Measurements from ENCODE around the gene MACROH2A1.

DNA sequence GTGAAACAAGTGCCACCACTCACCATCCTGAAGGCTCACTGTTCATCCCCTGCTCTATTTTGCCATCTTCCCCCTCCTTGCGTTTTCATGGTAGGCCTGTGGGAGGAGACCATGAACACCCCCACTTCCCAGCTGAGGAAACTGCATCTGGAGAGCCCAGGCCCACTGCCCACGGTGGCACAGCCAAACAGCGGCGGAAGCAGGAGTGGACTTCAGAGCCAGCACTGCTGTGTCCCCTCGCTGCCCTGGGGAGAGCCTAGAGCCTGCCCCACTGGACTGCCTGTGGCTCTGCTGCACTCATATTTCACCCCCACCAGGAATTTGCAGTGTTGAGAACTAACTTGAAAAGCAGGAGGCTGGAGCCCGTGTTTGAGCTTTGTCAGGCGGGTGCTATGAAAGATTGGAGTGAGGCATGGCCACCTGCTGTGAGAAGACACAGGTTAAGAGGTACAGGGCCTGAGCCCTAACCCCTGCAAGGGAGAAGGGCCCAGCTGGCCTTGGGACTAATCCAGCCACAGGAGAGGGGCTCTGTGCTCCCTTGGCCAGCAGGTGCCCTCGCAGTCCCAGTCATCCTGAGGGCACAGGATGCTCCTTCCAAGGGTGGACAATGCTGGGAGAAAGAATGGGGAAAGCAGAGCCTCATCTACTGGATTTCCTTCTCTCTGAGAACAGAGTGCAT is 79.0 kb downstream of the MACROH2A1 start:
- TF ChIP-seq, protein P1, sequence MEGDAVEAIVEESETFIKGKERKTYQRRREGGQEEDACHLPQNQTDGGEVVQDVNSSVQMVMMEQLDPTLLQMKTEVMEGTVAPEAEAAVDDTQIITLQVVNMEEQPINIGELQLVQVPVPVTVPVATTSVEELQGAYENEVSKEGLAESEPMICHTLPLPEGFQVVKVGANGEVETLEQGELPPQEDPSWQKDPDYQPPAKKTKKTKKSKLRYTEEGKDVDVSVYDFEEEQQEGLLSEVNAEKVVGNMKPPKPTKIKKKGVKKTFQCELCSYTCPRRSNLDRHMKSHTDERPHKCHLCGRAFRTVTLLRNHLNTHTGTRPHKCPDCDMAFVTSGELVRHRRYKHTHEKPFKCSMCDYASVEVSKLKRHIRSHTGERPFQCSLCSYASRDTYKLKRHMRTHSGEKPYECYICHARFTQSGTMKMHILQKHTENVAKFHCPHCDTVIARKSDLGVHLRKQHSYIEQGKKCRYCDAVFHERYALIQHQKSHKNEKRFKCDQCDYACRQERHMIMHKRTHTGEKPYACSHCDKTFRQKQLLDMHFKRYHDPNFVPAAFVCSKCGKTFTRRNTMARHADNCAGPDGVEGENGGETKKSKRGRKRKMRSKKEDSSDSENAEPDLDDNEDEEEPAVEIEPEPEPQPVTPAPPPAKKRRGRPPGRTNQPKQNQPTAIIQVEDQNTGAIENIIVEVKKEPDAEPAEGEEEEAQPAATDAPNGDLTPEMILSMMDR (conservative IDR thresholded peaks at IDR 0.05; ENCODE audit: low read depth in 2 of 2) = peak; percentile 42 to 78
- TF ChIP-seq POLR2AphosphoS5 (IDR thresholded peaks at IDR 0.05; ENCODE audit: low read depth) (no peak), EZH2 (IDR thresholded peaks at IDR 0.05; ENCODE audit: low read depth, unreplicated experiment) (no peak), EZH2phosphoT487 (IDR thresholded peaks at IDR 0.05; ENCODE audit: unreplicated experiment) (no peak), JUNB (IDR thresholded peaks at IDR 0.05; ENCODE audit: unreplicated experiment) (no peak), CREB1 (CRISPR knock-in tag; IDR thresholded peaks at IDR 0.05; ENCODE audit: low read depth) (no peak)
- TF ChIP-seq, protein P2, sequence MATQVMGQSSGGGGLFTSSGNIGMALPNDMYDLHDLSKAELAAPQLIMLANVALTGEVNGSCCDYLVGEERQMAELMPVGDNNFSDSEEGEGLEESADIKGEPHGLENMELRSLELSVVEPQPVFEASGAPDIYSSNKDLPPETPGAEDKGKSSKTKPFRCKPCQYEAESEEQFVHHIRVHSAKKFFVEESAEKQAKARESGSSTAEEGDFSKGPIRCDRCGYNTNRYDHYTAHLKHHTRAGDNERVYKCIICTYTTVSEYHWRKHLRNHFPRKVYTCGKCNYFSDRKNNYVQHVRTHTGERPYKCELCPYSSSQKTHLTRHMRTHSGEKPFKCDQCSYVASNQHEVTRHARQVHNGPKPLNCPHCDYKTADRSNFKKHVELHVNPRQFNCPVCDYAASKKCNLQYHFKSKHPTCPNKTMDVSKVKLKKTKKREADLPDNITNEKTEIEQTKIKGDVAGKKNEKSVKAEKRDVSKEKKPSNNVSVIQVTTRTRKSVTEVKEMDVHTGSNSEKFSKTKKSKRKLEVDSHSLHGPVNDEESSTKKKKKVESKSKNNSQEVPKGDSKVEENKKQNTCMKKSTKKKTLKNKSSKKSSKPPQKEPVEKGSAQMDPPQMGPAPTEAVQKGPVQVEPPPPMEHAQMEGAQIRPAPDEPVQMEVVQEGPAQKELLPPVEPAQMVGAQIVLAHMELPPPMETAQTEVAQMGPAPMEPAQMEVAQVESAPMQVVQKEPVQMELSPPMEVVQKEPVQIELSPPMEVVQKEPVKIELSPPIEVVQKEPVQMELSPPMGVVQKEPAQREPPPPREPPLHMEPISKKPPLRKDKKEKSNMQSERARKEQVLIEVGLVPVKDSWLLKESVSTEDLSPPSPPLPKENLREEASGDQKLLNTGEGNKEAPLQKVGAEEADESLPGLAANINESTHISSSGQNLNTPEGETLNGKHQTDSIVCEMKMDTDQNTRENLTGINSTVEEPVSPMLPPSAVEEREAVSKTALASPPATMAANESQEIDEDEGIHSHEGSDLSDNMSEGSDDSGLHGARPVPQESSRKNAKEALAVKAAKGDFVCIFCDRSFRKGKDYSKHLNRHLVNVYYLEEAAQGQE (IDR thresholded peaks at IDR 0.05; ENCODE audit: unreplicated experiment) = no peak
- TF ChIP-seq, protein P3, sequence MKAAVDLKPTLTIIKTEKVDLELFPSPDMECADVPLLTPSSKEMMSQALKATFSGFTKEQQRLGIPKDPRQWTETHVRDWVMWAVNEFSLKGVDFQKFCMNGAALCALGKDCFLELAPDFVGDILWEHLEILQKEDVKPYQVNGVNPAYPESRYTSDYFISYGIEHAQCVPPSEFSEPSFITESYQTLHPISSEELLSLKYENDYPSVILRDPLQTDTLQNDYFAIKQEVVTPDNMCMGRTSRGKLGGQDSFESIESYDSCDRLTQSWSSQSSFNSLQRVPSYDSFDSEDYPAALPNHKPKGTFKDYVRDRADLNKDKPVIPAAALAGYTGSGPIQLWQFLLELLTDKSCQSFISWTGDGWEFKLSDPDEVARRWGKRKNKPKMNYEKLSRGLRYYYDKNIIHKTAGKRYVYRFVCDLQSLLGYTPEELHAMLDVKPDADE (IDR thresholded peaks at IDR 0.05) = no peak
- TF ChIP-seq, protein P4, sequence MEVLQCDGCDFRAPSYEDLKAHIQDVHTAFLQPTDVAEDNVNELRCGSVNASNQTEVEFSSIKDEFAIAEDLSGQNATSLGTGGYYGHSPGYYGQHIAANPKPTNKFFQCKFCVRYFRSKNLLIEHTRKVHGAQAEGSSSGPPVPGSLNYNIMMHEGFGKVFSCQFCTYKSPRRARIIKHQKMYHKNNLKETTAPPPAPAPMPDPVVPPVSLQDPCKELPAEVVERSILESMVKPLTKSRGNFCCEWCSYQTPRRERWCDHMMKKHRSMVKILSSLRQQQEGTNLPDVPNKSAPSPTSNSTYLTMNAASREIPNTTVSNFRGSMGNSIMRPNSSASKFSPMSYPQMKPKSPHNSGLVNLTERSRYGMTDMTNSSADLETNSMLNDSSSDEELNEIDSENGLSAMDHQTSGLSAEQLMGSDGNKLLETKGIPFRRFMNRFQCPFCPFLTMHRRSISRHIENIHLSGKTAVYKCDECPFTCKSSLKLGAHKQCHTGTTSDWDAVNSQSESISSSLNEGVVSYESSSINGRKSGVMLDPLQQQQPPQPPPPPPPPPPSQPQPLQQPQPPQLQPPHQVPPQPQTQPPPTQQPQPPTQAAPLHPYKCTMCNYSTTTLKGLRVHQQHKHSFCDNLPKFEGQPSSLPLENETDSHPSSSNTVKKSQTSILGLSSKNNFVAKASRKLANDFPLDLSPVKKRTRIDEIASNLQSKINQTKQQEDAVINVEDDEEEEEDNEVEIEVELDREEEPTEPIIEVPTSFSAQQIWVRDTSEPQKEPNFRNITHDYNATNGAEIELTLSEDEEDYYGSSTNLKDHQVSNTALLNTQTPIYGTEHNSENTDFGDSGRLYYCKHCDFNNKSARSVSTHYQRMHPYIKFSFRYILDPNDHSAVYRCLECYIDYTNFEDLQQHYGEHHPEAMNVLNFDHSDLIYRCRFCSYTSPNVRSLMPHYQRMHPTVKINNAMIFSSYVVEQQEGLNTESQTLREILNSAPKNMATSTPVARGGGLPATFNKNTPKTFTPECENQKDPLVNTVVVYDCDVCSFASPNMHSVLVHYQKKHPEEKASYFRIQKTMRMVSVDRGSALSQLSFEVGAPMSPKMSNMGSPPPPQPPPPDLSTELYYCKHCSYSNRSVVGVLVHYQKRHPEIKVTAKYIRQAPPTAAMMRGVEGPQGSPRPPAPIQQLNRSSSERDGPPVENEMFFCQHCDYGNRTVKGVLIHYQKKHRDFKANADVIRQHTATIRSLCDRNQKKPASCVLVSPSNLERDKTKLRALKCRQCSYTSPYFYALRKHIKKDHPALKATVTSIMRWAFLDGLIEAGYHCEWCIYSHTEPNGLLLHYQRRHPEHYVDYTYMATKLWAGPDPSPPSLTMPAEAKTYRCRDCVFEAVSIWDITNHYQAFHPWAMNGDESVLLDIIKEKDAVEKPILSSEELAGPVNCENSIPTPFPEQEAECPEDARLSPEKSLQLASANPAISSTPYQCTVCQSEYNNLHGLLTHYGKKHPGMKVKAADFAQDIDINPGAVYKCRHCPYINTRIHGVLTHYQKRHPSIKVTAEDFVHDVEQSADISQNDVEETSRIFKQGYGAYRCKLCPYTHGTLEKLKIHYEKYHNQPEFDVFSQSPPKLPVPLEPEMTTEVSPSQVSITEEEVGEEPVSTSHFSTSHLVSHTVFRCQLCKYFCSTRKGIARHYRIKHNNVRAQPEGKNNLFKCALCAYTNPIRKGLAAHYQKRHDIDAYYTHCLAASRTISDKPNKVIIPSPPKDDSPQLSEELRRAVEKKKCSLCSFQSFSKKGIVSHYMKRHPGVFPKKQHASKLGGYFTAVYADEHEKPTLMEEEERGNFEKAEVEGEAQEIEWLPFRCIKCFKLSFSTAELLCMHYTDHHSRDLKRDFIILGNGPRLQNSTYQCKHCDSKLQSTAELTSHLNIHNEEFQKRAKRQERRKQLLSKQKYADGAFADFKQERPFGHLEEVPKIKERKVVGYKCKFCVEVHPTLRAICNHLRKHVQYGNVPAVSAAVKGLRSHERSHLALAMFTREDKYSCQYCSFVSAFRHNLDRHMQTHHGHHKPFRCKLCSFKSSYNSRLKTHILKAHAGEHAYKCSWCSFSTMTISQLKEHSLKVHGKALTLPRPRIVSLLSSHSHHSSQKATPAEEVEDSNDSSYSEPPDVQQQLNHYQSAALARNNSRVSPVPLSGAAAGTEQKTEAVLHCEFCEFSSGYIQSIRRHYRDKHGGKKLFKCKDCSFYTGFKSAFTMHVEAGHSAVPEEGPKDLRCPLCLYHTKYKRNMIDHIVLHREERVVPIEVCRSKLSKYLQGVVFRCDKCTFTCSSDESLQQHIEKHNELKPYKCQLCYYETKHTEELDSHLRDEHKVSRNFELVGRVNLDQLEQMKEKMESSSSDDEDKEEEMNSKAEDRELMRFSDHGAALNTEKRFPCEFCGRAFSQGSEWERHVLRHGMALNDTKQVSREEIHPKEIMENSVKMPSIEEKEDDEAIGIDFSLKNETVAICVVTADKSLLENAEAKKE (CRISPR knock-in tag; IDR thresholded peaks at IDR 0.05) = no peak

Measured in GM23338 (cell line).